WERI-Rb-1 (cell line): ENCODE results near the gene LRCOL1.

Source experiments
- DNase-seq: peaks from one replicate; pipeline ENCODE4 v3.0.0-alpha.2; 2020
- H3K27ac ChIP-seq: fragments of 250-450 bp; sonication (Bioruptor Pico); 2 replicates; pipeline ENCODE4 v1.5.1; 2020; ENCODE audit warnings: mild to moderate bottlenecking, moderate library complexity
- H3K27me3 ChIP-seq: fragments of 250-450 bp; sonication (Bioruptor Pico); 2 replicates; pipeline ENCODE4 v1.5.1; 2021; ENCODE audit warnings: mild to moderate bottlenecking, low read depth, moderate library complexity; ENCODE audit not compliant: insufficient read depth, severe bottlenecking
- H3K36me3 ChIP-seq: fragments of 250-450 bp; sonication (Bioruptor Pico); 2 replicates; pipeline ENCODE4 v1.5.1; 2020; ENCODE audit warnings: mild to moderate bottlenecking, moderate library complexity
- H3K4me3 ChIP-seq: 2 replicates; pipeline ENCODE4 v1.5.1; 2011; ENCODE audit warnings: low read depth, mild to moderate bottlenecking, control low read depth, low read length
- H3K9me3 ChIP-seq: fragments of 250-450 bp; sonication (Bioruptor Pico); 2 replicates; pipeline ENCODE4 v1.5.1; 2021; ENCODE audit warnings: mild to moderate bottlenecking, moderate library complexity; ENCODE audit not compliant: severe bottlenecking
- CTCF ChIP-seq: IDR thresholded peaks from 2 replicates; pipeline ENCODE4 v1.5.1; 2011; ENCODE audit warnings: low read depth, mild to moderate bottlenecking, control low read depth, inconsistent platforms, low read length

The LRCOL1 gene

GRCh38 chr12:132577191-132577920 lies 33.0 kb downstream of the LRCOL1 start:
- H3K9me3 ChIP-seq, result no peaks in the 10 kb centered on the region
- no peak for TF ChIP-seq CTCF
- no peaks in the 10 kb centered on the region for H3K27me3 ChIP-seq
- no peak for DNase-seq
- H3K4me3 ChIP-seq, result no peak overlapping the region
- H3K36me3 ChIP-seq, result peaks cover 87% of the 10 kb centered on the region
- H3K27ac ChIP-seq, result no peak overlapping the region

GRCh38 chr12:132576701-132577100 lies 33.7 kb downstream of the LRCOL1 start:
- H3K27me3 ChIP-seq, result no peaks in the 10 kb centered on the region
- DNase-seq, result no peak
- H3K27ac ChIP-seq, result no peak overlapping the region
- TF ChIP-seq CTCF, result no peak
- no peak overlapping the region for H3K4me3 ChIP-seq
- peaks cover 90% of the 10 kb centered on the region for H3K36me3 ChIP-seq
- no peaks in the 10 kb centered on the region for H3K9me3 ChIP-seq

GRCh38 chr12:132575661-132576060 lies 34.7 kb downstream of the LRCOL1 start:
- no peak overlapping the region for H3K27ac ChIP-seq
- no peaks in the 10 kb centered on the region for H3K9me3 ChIP-seq
- TF ChIP-seq CTCF, result no peak
- no peak for DNase-seq
- H3K27me3 ChIP-seq, result no peaks in the 10 kb centered on the region
- no peak overlapping the region for H3K4me3 ChIP-seq
- H3K36me3 ChIP-seq, result peaks cover 89% of the 10 kb centered on the region

GRCh38 chr12:132574271-132574996 lies 35.9 kb downstream of the LRCOL1 start:
- H3K27me3 ChIP-seq, result no peaks in the 10 kb centered on the region
- H3K27ac ChIP-seq, result no peak overlapping the region
- peaks cover 87% of the 10 kb centered on the region for H3K36me3 ChIP-seq
- no peak for TF ChIP-seq CTCF
- no peak for DNase-seq
- H3K9me3 ChIP-seq, result no peaks in the 10 kb centered on the region
- no peak overlapping the region for H3K4me3 ChIP-seq

- Histone ChIP-seq H3K27ac (no peak overlapping the region), H3K9me3 (no peaks in the 10 kb centered on the region), H3K36me3 (peaks cover 91% of the 10 kb centered on the region), H3K27me3 (no peaks in the 10 kb centered on the region), H3K4me3 (no peak overlapping the region)
- TF ChIP-seq CTCF, result no peak
- DNase-seq, result no peak
Observed at GRCh38 chr12:132572801-132573760, 37.3 kb downstream of the LRCOL1 start.
